Peyer's patch (tissue), 4 donors: ENCODE results near the gene REPS1.

Experiments
- POLR2A ChIP-seq, 2 donors: fragments of 450-650 bp; IDR thresholded peaks; one replicate each; pipeline ENCODE4 v1.5.1; 2017; ENCODE audit warnings: antibody characterized with exemption in 2 of 2, mild to moderate bottlenecking in 2 of 2, moderate library complexity in 2 of 2
- TF ChIP-seq, protein P1 (sequence below), 6 experiments: fragments of 450-650 bp in 4 of 6; fragments of 200-600 bp in 2 of 6; sonication (generic) in 1 of 6; IDR thresholded peaks; one replicate each; pipeline ENCODE4 v1.5.1; 2017 to 2019; ENCODE audit warnings: antibody characterized with exemption in 6 of 6, mild to moderate bottlenecking in 3 of 6, moderate library complexity in 1 of 6

DNA sequence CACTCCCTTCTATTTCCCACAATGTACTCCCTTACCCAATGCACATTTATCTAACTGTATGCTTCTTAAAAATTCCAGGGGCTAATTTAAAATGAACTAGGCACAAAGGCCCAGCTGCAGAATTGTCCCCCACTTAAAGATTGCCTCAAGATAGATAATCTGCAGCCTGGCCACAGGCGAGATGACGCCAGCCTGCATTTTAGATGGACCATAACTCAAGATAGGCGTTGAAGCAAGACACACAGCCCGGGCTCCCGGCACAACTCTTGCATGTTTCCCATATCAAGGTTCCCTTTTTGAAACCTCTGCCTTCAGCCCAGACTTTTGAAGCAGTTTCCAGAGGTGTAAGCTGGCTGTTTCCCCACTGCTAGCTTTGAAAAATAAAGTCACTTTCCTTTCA lies 3.2 kb upstream of the REPS1 start:
- TF ChIP-seq, protein P1, sequence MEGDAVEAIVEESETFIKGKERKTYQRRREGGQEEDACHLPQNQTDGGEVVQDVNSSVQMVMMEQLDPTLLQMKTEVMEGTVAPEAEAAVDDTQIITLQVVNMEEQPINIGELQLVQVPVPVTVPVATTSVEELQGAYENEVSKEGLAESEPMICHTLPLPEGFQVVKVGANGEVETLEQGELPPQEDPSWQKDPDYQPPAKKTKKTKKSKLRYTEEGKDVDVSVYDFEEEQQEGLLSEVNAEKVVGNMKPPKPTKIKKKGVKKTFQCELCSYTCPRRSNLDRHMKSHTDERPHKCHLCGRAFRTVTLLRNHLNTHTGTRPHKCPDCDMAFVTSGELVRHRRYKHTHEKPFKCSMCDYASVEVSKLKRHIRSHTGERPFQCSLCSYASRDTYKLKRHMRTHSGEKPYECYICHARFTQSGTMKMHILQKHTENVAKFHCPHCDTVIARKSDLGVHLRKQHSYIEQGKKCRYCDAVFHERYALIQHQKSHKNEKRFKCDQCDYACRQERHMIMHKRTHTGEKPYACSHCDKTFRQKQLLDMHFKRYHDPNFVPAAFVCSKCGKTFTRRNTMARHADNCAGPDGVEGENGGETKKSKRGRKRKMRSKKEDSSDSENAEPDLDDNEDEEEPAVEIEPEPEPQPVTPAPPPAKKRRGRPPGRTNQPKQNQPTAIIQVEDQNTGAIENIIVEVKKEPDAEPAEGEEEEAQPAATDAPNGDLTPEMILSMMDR (IDR thresholded peaks at IDR 0.05): no peak
- TF ChIP-seq POLR2A (IDR thresholded peaks at IDR 0.05): no peak
